ENCODE data around the gene MEGF6. TPM values are rescaled to one million over a fixed set of nuclear protein-coding genes. Genes with fewer than 3 reads are reported as not detected.

MEGF6 gene
- total RNA-seq, 1 donor from 2014 or later, result 43.4 TPM

DNA sequence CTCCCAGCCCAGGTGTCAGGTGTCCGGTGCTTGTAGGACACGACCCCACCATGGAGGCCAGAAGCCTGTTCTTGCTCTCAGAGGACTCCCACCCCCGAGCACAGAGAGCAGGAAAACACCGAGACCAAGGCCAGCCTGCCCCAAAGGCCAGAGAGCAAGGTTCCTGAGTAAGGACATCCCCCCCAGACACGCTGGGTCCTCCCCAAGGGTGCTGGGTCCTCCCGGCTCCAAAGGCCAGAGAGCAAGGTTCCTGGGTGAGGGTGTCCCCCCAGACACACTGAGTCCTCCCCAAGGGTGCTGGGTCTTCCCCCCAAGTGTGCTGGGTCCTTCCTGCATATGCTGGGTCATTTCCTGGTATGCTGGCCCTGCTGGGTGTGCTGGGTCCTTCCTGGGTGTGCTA lies 40.0 kb downstream of the MEGF6 start:
- DNase-seq (ENCODE audit: low spot score), result no peak

DNA sequence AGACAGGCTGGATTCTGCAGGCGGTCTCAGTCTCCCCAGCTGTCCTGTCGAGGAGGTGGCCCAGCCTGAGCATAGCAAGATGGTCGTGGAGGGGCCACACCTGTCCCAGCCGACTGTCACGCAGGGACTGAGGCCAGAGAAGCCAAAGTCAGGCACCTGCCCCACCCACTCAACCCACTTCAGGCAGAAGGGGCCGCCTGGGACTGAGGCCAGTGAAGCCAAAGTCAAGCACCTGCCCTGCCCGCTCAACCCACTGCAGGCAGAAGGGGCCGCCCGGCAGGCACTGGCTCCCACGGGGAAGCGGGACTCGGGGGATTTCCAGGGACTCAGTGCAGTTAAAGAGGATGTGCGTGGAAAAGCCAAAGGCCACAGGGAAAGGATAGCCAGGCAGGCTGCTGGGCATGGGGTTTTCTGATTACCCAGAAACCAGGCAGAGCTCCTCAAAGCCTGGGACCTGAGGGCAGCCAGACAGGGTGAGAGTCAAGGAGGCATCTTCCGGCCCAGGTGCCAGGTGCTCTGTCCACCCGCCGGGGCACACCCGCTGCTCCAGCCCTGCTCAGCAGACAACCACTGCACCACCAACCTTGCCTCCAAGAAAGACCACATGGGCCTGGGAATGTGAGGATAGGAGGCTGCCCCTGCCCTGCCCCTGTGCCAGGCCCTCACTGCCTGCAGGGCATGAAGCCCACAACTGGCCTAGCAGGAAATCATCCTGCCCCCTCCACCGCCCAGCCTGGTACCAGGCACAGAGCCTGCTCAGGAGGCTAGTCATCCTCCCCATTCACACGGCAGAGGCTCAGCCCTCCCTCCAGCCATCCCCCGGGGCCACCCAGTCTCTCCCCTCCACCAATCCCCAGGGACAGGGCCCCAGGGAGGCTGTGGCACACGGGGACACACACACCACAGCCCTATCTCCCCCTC lies 41.0 kb downstream of the MEGF6 start:
- DNase-seq (ENCODE audit: low spot score), result no peak

DNA sequence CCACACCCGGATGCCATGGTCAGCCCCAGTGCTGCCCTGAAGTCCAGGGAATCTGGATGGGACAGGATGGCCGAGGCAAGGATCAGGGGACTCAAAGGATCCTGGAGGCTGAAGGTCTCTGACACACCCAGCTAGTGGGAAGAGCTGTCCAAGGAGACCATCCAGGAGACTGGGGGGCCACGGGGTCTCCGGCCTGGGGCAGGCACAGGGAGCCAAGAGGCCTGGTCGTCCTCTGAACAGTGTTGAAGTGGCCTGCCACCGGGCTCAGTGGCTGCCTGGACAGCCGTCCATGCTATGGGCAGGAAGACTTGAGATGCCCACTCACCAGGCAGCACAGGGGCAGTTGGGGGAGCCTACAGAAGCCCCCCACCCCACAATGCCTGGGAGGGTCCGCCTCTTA lies 41.9 kb downstream of the MEGF6 start:
- no peak for DNase-seq (ENCODE audit: low spot score)

DNA sequence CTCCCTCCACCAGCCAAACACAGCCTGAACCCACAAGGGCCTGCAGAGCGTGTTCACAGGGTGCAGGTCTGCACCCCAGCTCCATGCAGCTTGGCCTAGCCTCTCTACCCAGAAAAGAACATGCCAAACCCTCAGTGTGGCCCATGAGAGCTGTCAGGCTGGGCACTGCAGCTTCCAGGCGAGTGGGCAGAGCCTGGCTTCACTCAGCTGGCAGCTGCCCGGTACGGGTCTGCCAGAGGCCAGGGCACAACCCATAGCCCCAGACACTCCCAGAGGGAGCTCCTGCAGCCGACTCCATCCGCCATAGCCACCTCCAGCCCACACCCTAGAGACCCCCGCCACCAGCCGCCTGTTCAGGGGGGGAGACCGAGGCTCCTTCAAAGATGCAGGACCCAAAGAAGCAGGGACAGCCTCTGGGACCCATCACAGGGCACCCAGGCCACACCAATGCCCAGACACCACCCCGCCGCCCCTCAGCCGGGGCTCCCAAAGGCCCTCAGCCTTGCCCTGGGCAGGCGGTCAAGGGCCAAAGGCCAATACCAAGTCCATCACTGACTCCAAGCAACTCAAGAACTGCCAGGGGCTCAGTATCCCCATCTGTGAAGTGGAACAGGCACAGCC lies 42.4 kb downstream of the MEGF6 start:
- DNase-seq (ENCODE audit: low spot score), result no peak

DNA sequence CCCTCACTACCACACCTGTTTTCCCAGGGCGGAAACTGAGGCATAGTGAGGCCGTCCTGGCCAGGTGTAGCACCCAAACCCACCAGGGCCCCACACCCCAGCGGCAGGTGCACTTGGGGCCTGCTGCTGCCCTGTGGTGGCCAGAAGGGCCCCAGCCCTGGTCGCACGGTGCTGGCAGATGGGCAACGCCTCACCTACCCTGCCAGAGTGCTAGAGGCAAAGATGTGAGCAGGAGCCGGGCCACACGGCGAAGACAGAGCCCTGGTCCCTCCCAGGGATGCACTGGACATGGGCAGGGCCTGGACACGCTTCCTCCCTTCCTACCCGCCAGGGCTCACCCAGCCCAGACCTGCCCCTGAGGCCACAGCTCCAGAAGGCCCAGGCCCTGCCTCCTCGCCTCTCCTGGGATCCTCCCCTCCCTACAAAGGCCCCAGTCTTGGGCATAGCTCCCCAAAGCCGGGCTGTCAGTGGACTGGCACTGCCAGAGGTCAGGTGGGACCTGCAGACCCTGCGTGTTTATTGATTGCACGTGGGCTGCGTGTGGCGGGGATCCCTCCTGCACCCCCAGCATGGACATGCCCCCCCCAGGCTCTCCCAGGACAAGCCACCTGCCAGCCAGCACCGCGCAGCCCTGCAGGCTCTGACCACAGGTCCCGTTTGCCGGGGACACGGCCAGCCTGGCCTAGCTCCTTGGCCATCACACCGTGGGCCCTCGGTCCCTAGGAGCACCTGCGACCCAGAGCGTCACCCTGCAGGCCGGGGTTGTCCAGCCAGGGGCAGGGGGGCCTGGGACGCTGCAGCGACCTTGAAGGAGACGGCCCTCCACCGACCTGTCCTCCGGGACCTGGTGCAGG lies 44.1 kb downstream of the MEGF6 start:
- no peak for DNase-seq (ENCODE audit: low spot score)

DNA sequence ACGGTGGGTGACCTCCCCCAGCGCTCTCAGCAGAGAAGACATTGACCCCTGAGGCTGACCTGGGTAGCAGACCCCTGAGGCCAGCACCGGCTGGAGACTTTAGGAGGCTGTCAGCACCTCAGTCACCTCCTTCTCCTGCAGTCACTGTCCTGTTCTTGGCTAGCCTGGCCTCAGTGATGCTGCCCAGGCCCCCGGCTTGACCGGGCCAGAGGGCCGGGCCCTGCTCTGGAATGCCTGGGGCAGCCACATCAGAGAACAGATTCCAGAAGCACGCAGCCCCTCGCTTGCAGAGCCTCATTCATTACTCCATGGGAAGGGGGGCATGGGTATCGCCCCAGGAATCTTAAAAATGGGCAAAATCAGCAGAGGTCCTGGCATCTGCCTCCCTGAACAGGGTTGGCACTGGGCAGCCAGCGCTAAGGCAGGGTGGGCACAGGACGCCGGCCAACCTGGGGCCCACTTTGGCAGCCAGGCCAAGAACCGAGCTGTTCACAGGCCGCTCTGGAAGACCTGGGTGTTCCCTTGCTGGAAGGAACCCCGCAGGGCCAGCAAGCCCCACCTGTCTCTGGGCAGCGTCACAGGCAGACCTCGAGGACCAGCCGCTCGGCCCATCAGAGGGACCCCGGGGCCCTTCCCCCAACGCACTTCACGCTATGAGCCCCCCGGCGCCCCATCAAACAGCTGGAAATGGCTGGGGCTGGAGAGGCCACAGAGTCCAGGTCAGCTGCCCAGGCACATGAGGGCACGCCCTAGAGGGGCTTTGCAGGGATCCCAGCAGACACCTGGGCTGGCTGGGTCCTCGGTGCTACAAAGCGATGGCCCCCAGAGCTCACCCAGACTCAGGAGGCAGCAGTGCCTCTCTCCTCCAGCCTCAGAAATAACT lies 45.1 kb downstream of the MEGF6 start:
- DNase-seq (ENCODE audit: low spot score), result no peak

DNA sequence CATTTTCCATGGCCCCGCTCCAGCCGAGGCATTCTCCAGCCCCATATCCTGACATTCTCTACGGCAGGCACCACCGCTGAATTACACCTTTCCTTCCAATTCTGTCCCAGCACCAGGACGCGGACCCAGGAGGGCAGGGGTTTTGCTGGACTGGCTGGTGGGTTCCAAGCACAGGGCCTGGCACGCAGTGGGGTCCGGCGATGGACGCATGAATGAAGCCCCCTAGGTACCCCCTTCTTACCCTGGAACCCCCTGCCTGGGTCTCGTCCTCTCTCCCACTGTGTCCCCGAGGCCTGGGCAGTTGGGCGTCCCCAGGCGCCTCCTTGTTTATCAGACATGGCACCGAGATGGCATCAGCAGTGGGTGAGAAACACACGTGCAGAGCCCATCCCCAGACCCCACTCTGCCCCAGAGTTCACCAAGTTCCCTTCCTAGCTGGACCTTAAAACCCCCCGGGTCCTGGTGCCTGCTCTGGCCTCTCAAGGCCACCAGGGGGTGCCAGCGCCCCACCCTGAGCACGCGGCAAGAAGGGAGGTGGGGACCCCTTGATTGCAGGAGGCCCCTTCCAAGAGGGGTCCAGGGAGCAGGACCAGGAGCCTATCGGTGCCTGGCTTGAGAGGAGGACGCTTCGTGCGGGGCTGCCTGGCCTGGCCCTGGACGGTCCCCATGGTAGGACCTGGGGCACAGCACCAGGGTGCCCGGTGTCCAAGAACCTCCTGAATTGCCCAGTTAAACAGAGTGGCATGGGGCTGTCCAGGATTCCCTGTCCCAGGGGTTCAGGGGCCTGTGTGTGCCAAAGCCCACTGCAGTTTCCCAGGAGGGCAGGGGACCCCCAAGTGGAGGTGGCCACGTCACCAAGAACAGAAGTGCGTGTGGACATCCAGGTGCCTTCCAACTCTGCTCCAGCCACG lies 46.1 kb downstream of the MEGF6 start:
- no peak for DNase-seq (ENCODE audit: low spot score)

DNA sequence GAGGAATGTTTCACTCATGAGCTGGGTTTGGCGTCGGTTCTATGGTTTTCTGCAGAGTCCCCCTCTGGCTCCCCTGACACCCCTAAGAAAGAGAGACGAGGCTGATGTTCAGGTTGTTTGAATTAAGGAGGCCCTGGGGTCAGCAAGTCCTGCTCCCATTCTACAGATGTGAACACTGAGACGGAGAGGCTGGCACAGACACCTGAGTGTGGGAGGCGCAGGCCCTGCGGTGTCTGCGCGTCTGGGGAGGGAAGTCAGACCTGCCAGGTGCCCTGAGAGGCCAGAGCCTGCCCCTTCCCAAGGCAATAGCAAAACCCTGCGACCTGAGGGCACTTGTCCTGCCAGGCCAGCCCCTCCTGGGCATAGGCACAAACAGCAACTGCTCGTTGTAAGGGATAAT lies 47.7 kb downstream of the MEGF6 start:
- DNase-seq (ENCODE audit: low spot score), result no peak

DNA sequence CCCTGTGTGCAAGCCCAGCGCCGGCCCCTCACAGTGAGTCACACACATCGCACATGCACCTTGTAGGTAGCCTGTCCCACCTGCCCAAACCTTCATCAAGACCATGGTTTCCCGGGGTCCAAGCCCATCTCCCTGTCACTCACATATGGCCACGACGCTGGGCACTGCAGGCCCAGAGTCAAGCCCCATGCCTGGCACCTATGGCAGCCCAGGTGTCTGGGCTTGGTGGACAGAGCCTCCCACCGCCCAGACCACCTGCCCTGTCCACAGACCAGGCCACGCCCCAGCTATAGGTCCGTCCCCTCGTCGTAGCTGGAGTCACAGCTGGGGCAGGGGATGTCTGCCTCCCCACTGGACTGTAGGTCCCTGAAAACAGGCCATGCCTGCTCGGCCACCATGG lies 48.2 kb downstream of the MEGF6 start:
- no peak for DNase-seq (ENCODE audit: low spot score)

DNA sequence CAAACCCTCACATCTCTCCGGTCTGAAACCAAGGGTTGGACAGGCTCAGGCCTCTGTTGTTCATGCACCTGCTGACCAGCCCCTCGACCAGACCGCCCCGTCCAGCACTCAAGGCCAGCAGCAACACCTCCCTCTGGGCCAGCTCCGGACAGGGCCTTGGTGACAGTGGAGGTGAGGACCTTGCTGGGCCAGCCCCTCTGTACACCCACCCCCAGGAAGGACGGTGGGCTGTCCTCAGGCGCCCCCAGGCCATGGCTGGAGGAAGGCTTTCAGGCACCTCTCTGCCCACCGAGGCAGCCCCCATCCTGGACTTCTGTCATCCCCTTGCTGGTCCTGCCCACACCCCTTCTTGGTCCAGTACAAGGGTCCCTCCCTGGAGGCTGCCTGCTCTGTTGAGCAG lies 48.6 kb downstream of the MEGF6 start:
- no peak for DNase-seq (ENCODE audit: low spot score)

DNA sequence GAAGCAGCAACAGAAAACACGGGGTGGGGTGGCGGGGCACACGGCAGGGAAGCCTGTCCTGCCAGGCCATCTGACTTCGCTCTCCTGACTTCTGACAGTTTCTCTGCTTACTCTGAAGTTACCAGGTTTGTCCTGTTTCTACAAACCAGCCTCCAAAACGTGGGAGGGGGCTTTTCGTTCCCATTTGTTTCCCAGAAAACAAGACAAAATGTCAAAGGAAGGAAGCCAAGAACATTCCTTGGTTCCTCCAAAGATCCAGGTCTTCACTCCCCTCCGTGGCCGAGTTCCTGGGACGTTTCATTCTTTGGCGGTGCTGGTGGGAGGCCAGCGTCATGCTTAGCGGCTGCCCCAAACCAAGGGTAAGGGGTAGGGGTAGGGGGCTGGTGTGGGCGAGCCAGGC lies 49.6 kb downstream of the MEGF6 start:
- DNase-seq (ENCODE audit: low spot score), result no peak

DNA sequence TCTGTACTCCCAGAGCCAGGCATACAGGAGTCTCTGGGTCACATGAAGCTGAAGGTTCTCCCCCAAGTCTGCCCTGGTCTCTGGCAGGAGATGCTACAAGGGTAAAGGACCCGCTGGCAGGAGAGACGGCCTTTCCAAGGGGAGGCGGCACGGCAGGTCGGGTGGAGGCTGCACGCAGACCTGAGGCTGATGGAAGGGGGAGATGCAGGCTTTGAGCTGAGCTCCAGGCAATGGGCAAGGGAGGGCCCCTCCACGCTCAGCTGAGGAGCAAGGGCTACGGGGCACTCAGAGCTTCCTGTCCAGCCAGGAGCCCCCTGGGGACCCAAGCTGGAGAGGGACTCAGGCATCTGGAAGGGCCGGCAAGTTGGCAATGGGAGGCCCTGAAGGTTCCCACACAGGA lies 50.3 kb downstream of the MEGF6 start:
- DNase-seq (ENCODE audit: low spot score), result no peak

DNA sequence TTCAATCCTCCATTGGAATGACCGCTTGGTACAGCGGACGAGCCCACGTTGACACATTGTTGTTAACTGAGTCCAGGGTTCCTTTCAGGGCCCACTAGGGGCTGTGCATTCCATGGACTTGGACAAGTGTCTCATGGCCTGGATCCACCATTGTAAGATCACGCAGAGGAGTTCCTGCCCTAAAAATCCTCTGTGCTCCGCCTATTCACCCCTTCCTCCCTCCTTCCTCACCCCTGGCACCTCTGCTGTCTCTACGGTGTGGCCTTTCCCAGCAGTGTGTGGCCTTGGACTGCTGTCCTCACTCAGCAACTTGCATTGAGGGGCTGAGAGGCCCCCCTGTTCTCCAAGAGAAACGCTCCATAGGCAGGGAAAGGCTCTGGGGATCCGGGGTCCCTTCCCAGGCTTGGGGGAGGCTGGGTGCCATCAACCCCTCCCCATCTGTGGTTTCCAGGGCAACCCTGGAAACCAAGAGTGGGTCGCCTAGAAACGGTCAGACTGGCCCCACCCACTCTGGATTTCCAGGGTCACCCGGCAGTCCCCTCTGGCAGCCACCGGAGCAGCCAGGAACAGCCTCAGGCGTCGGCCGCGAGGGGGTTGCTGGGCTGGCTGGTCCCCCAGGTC lies 50.9 kb downstream of the MEGF6 start:
- DNase-seq (ENCODE audit: low spot score), result no peak

DNA sequence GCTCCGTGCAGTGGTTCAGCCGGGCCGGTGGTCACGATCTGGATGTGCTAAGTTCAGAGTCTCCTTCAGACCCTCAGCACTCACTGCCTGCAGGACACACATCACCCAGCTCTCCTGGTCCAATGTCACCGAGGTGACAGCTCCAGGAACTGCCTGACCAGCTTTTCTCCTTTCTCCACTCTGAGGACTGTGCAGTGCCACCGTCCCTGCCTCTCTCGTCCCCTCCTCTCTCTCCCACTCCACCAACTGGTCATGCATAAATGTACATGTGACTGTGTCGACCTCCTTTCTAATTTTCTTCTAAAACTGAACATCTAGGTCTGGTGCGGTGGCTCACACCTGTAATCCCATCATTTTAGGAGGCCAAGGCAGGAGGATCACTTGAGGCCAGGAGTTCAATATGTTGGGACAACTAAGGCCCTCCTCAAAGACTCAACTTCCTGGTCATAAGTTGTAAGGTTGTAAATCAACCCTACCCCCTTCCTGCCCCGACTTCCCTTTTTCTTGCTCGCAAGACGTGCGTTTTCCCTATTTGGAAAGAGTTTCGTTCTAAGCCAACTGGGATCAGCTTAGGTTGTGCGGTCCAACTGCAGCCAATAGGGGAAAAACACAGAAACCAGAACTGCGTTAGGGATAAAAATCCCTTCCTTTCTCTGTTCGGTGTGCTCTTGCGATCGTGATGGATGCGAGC lies 53.1 kb downstream of the MEGF6 start:
- DNase-seq (ENCODE audit: low spot score), result no peak

DNA sequence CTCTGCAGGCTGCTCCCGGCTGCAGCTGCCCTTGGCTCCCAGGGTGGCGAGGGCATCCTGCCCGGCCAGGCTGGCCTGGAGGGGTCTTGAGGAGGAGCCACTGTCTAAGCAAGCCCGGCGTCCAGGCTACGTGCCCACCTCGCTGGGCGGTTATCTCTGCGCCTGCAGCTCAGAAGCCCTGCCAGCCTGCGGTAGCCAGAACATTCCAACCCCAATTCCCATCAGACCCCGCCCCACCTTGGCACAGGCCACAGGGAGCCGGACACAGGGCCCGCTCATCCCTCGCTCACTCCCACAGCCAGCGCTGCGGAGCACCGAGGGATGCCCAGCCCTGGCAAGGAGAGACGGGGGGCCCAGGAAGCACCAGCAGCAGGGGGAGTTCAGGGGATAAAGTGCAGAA lies 53.9 kb downstream of the MEGF6 start:
- DNase-seq (ENCODE audit: low spot score), result no peak

DNA sequence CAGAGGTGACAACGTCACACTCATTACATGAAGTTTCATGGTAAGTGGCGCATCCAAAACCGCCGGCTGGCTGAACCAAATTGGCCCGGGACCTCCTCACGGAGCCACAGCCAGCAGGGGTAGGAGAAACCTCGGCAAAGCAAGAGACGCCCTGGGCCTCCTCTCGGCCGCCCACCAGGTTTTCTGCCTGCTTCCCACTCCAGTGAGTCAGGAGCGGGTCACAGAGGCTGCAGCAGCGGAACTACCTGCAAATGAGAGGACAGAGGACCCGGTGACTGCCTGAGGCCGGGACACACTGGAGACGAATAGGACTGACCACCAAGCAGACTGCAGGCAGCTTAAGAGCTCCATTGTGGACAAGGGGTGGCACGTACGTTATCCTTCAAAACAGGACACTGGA lies 55.0 kb downstream of the MEGF6 start:
- DNase-seq (ENCODE audit: low spot score), result no peak

DNA sequence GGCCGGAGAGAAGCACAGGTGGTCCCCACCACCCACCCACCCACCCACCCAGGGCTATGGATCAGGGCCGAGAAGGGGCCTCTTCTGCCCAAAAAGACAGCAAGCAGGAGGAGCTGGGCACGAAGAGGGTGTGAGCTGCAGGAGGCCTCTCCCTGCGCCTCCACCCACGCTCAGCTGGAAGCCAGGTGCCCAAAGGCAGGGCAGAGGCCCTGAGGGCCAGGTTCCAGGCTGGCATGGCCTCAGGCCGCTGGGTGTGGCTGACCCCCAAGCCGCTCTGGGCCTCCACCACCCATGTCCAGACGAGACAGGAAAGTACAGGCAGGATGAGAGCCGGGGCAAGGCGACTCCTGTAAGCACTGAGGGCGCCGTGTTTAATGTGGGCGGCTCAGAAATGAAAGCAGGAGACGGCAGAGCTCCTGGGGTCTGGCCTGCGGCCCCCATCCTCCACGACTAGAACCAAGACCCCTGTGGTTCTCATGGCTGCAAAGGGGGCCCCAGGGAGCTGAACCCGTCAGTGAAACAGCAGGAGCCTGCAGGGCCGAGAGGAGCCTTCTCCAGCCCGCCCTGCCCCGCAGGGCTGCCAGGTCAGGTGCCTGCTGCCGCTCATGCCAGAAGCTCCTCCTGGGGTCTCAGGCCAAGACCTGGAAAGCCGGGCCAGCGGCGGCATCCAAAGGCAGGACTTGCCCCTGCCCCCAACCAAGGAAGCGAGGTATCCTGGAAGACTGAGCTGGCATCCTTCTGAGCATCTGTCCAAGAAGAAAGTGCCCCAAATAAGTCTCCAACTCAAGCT lies 56.0 kb downstream of the MEGF6 start:
- no peak for DNase-seq (ENCODE audit: low spot score)

DNA sequence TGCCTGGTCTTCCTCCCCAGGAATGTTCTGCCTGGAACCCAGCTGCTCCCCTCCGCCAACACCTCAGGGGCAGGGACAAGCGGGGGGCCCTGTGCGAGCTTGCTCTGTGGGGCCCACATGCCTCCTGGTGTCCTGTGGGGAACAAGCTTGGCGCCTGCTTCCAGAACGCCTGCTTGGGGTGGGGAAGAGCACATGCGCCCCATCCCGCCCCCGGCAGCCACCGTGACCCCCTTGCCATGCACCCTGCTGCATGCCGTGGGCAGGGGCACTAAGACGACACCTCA lies 57.4 kb downstream of the MEGF6 start:
- no peak for DNase-seq (ENCODE audit: low spot score)
